Dendritic cell treated with granulocyte-macrophage colony-stimulating factor and Interleukin-4, amounts not matched to agents 40 ng/mL and 50 ng/mL, for 4 days (primary cell): ENCODE data around the gene SUPV3L1.
"Not testable (repeated sequence)": the region's sequence is repeated elsewhere in the genome, so short reads cannot be mapped to it uniquely, and the experiment has no call there.

Experiments used
- H3K27ac Mint-ChIP-seq: one replicate; pipeline ENCODE4 v1.8.0; 2022; ENCODE audit warnings: mild to moderate bottlenecking, mixed read lengths
- H3K27me3 Mint-ChIP-seq: one replicate; pipeline ENCODE4 v1.8.0; 2022; ENCODE audit warnings: mild to moderate bottlenecking, mixed read lengths
- H3K36me3 Mint-ChIP-seq: one replicate; pipeline ENCODE4 v1.8.0; 2022; ENCODE audit warnings: low read depth, mixed read lengths
- H3K4me1 Mint-ChIP-seq: one replicate; pipeline ENCODE4 v1.8.0; 2022; ENCODE audit warnings: low read depth, mixed read lengths
- H3K4me3 Mint-ChIP-seq: one replicate; pipeline ENCODE4 v1.8.0; 2022; ENCODE audit warnings: mild to moderate bottlenecking, moderate library complexity, mixed read lengths
- H3K9me3 Mint-ChIP-seq: one replicate; pipeline ENCODE4 v1.8.0; 2022; ENCODE audit warnings: mixed read lengths
- intact Hi-C: fragments of 100-400 bp; cut with micrococcal nuclease; formaldehyde crosslinking; loops from one replicate; pipeline ENCODE4 v1.15.0; 2022

Gene SUPV3L1

GRCh38 chr10:69175326-69175725 is 4.7 kb upstream of the SUPV3L1 start:
- H3K9me3 Mint-ChIP-seq, H3K27me3 Mint-ChIP-seq, H3K4me1 Mint-ChIP-seq, intact Hi-C loops, H3K4me3 Mint-ChIP-seq, H3K27ac Mint-ChIP-seq: not testable (repeated sequence)
- peaks cover 38% of the 10 kb centered on the region for H3K36me3 Mint-ChIP-seq

DNA sequence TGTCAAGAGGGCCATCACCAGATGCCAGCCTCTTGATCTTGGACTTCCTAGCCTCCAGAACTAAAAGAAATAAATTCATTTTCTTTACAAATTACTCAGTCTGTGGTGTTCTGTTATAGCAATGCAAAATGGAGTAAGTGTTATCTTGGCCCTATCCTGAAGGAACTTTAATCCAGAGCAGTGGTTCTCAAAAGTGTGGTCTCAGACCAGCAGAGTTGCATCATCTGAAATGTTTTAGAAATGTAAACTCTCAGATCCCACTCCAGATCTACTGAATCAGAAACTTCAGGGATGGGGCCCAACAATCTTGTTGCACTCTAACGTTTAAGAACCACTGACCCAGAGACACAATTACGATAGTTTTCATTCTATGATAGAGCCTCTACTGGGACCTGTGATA is 3.2 kb upstream of the SUPV3L1 start:
- H3K27ac Mint-ChIP-seq, result no peak overlapping the region
- H3K36me3 Mint-ChIP-seq, result peaks cover 26% of the 10 kb centered on the region
- H3K4me1 Mint-ChIP-seq, result peaks cover 19% of the 10 kb centered on the region
- no peaks in the 10 kb centered on the region for H3K9me3 Mint-ChIP-seq
- H3K4me3 Mint-ChIP-seq, result no peak overlapping the region
- no peaks in the 10 kb centered on the region for H3K27me3 Mint-ChIP-seq
- intact Hi-C loops, result no loop called here

DNA sequence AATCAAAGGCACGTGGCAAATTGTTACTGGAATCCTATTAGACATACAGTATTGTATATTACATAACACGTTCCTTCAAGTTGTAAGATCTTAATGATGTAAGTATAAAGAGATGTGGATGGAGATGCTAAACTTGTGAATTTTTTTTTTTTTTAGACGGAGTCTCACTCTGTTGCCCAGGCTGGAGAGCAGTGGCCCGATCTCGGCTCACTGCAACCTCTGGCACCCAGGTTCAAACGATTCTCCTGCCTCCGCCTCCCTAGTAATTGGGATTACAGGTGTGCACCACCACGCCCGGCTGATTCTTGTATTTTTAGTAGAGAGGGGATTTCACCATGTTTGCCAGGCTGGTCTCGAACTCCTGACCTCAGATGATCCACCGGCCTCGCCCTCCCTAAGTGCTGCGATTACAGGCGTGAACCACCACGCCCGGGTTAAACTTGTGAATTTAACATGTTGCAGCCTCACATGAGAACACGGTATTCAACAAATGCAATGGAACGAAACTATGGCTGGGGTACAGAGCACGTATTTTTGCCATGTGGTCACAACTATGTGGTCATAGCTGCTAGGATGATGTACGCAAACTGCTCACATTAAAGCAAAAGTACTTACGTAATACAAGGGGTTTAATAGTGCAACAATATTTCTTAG is 818 bp upstream of the SUPV3L1 start:
- H3K9me3 Mint-ChIP-seq, result no peaks in the 10 kb centered on the region
- H3K4me1 Mint-ChIP-seq, result peaks cover 25% of the 10 kb centered on the region
- H3K27ac Mint-ChIP-seq, result peak overlapping the region; percentile 99
- peaks cover 26% of the 10 kb centered on the region for H3K36me3 Mint-ChIP-seq
- no peaks in the 10 kb centered on the region for H3K27me3 Mint-ChIP-seq
- intact Hi-C loops, result loop anchor here (1.0 kb wide), 1 partner anchor 56 kb away; no protein-coding TSS in a partner anchor
- peak overlapping the region; percentile 95 for H3K4me3 Mint-ChIP-seq

GRCh38 chr10:69180525-69181204 is 631 bp downstream of the SUPV3L1 start:
- no peaks in the 10 kb centered on the region for H3K27me3 Mint-ChIP-seq
- H3K4me1 Mint-ChIP-seq, result peaks cover 25% of the 10 kb centered on the region
- peak overlapping the region; percentile 95 for H3K4me3 Mint-ChIP-seq
- H3K36me3 Mint-ChIP-seq, result peaks cover 37% of the 10 kb centered on the region
- H3K9me3 Mint-ChIP-seq, result no peaks in the 10 kb centered on the region
- peak overlapping the region; percentile 99 for H3K27ac Mint-ChIP-seq
- intact Hi-C loops, result loop anchor here (5.0 kb wide), 1 partner anchor 193 kb away; the partner anchor contains the start of gene KIFBP

- H3K27ac Mint-ChIP-seq, result peak overlapping the region; percentile 99
- intact Hi-C loops, result loop anchor here (5.0 kb wide), 1 partner anchor 194 kb away; the partner anchor contains the start of gene KIFBP
- H3K27me3 Mint-ChIP-seq, result no peaks in the 10 kb centered on the region
- H3K4me3 Mint-ChIP-seq, result no peak overlapping the region
- H3K36me3 Mint-ChIP-seq, result peaks cover 45% of the 10 kb centered on the region
- H3K9me3 Mint-ChIP-seq, result no peaks in the 10 kb centered on the region
- peaks cover 25% of the 10 kb centered on the region for H3K4me1 Mint-ChIP-seq
Measured at GRCh38 chr10:69181433-69181832, 1.4 kb downstream of the SUPV3L1 start.

DNA sequence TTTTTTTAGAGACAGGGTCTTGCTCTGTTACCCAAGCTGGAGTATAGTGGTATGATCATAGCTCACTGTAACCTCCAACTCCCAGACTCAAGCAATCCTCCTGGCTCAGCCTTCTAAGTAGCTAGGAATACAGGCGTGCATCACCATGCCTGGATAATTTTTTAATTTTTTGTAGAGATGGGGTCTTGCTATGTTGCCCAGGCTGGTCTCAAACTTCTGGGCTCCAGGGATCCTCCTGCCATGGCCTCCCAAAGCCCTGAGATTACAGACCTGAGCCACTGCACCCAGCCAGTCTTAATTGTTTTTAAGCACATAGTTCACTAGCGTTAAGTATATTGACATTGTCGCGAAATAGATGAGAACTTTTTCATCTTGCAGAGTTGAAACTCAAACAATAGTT is 2.0 kb downstream of the SUPV3L1 start:
- Mint-ChIP-seq H3K4me1 (peaks cover 25% of the 10 kb centered on the region), H3K36me3 (peaks cover 51% of the 10 kb centered on the region), H3K9me3 (no peaks in the 10 kb centered on the region), H3K27me3 (no peaks in the 10 kb centered on the region), H3K27ac (no peak overlapping the region), H3K4me3 (no peak overlapping the region)
- intact Hi-C loops, result loop anchor here (5.0 kb wide), 1 partner anchor 195 kb away; the partner anchor contains the start of gene KIFBP

GRCh38 chr10:69186524-69186923 is 6.5 kb downstream of the SUPV3L1 start:
- no peak overlapping the region for H3K4me3 Mint-ChIP-seq
- H3K36me3 Mint-ChIP-seq, result peaks cover 83% of the 10 kb centered on the region
- H3K27ac Mint-ChIP-seq, result no peak overlapping the region
- H3K9me3 Mint-ChIP-seq, result no peaks in the 10 kb centered on the region
- intact Hi-C loops, result no loop called here
- peaks cover 8% of the 10 kb centered on the region for H3K4me1 Mint-ChIP-seq
- no peaks in the 10 kb centered on the region for H3K27me3 Mint-ChIP-seq

DNA sequence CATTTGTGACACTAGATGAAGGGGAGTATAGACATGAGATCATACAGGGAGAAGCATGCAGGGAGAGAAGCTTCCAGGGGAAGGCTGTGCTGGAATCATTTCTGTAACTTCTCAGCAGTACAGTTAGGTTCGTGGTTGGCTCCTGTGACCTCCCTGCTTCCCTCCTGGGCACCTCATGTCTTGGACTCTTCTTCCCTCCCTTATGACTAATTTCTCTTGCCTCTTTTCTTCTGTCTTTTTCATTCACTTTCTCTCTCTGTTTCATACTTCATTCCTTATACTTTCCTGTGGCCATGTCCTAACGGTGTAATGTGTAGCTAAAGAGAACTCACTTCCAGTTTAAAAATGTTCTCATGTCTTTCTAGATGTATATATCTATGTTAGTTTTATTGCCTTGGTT is 21.0 kb downstream of the SUPV3L1 start:
- Mint-ChIP-seq H3K9me3 (no peaks in the 10 kb centered on the region), H3K4me1 (no peaks in the 10 kb centered on the region), H3K36me3 (peaks cover 83% of the 10 kb centered on the region), H3K27ac (no peak overlapping the region), H3K27me3 (no peaks in the 10 kb centered on the region), H3K4me3 (no peak overlapping the region)
- intact Hi-C loops, result no loop called here

DNA sequence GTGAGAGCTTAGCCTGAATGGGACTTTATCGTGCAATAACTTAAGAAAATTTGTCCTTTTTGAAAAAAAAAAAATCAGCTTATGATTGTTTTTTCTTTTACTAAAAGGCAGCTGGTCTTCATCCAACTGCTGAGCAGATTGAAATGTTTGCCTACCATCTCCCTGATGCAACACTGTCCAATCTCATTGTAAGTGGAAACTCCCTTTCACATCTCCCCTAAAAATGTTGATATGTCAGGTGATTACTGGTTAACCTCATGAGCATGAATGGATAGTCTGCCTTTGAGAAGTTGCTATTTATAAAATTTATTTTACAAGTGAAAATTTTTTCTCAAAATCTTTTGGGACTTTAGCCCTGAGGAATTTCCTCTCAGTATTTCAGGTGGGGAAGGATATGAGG is 22.3 kb downstream of the SUPV3L1 start:
- Mint-ChIP-seq H3K4me1 (no peaks in the 10 kb centered on the region), H3K4me3 (no peak overlapping the region), H3K36me3 (peaks cover 90% of the 10 kb centered on the region), H3K27ac (no peak overlapping the region), H3K9me3 (no peaks in the 10 kb centered on the region), H3K27me3 (no peaks in the 10 kb centered on the region)
- intact Hi-C loops, result no loop called here

GRCh38 chr10:69208761-69209160 is 28.7 kb downstream of the SUPV3L1 start:
- H3K27me3 Mint-ChIP-seq, result peaks cover 1% of the 10 kb centered on the region
- no peaks in the 10 kb centered on the region for H3K9me3 Mint-ChIP-seq

DNA sequence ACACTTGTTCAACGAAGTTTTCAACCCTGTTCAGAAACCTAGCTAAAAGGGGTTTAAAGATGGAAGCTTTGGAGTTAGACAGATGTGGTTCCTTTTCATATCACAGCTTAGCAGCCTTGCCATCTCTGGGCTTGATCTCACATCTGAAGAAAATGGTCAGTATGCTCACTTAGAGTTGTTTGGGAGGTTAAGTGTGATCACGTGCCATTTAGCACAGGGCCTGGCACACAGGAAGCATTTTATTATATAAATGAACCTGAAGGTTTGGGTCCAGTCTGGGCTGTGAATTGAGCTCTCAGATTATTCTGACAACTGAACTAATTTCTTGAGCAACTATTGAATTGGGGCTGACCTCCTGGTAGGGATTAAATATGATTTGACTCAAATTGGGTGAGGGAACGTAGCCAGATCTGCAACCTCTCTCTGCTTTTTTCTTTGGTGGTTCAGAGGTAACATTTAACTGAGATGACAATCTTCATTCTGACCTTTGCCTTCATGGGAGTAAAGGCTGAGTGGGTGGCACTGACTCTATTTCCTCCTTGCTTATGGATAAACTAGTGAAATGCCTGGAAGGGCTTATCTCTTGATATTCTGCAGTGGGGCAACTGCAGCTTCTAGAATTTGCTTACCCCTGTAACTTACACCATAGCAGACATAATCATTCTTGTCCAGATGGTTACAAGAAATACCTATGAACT is 29.9 kb downstream of the SUPV3L1 start:
- peaks cover 6% of the 10 kb centered on the region for H3K9me3 Mint-ChIP-seq
- H3K4me3 Mint-ChIP-seq, result no peak overlapping the region
- no peak overlapping the region for H3K27ac Mint-ChIP-seq
- peaks cover 1% of the 10 kb centered on the region for H3K27me3 Mint-ChIP-seq
- intact Hi-C loops, result no loop called here
- peaks cover 44% of the 10 kb centered on the region for H3K36me3 Mint-ChIP-seq
- H3K4me1 Mint-ChIP-seq, result peaks cover 31% of the 10 kb centered on the region

More at GRCh38 chr10:69208761-69209160, 28.7 kb downstream of the SUPV3L1 start:
- Mint-ChIP-seq H3K27ac (peak overlapping the region; percentile 71), H3K4me3 (no peak overlapping the region), H3K4me1 (peaks cover 23% of the 10 kb centered on the region), H3K36me3 (peaks cover 56% of the 10 kb centered on the region)
- intact Hi-C loops, result no loop called here

DNA sequence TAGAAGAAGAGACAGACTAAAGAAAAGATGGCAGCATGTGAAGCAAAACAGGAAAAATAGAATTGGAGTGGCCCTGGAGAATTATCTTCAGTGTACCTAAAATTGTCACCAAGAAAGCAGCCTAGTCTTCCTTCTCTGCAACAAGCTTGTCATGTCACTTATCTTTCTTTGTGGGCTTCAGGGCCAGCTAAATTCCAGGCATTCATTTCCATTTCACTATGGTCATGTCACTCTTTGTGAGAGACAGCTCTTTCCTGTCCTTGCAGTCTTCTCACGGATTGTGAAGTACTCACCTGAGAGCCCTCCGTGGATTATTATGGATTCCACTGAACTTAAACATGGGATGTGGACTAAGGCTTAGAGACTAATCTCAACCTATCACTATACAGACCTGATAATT is 31.1 kb downstream of the SUPV3L1 start:
- Mint-ChIP-seq H3K4me1 (peaks cover 40% of the 10 kb centered on the region), H3K36me3 (peaks cover 32% of the 10 kb centered on the region), H3K27ac (no peak overlapping the region), H3K9me3 (peaks cover 8% of the 10 kb centered on the region), H3K4me3 (no peak overlapping the region), H3K27me3 (peaks cover 1% of the 10 kb centered on the region)
- intact Hi-C loops, result no loop called here

GRCh38 chr10:69211524-69211923 is 31.5 kb downstream of the SUPV3L1 start:
- Mint-ChIP-seq H3K9me3 (peaks cover 8% of the 10 kb centered on the region), H3K4me1 (peaks cover 40% of the 10 kb centered on the region), H3K27me3 (peaks cover 1% of the 10 kb centered on the region), H3K36me3 (peaks cover 28% of the 10 kb centered on the region), H3K27ac (no peak overlapping the region), H3K4me3 (no peak overlapping the region)
- intact Hi-C loops, result no loop called here
